ENCODE measurements around the gene C1orf198. TPM values are rescaled to one million over a fixed set of nuclear protein-coding genes. Genes with fewer than 3 reads are reported as not detected.

Gene C1orf198
- total and polyA plus RNA-seq, 2 experiments from 2014 or later: 76.2 to 123 TPM

GRCh38 chr1:230892018-230892491 lies 23.7 kb upstream of the C1orf198 start:
- in situ Hi-C loops (cut with MboI): no loop called here
- Histone ChIP-seq H3K4me2 (ENCODE audit: unreplicated experiment) (no peak overlapping the region), H3F3A (ENCODE audit: insufficient read depth) (peaks cover 5% of the 10 kb centered on the region; the same call in 1 of the 2 replicates), H3K9ac (no peak overlapping the region), H3K36me3 (ENCODE audit: low read depth) (no peaks in the 10 kb centered on the region), H4K20me1 (ENCODE audit: insufficient read depth) (no peaks in the 10 kb centered on the region), H3K27me3 (replicated peaks; ENCODE audit: insufficient read depth) (no peaks in the 10 kb centered on the region), H3K4me1 (ENCODE audit: insufficient read depth) (peaks cover 8% of the 10 kb centered on the region), H3K4me3 (no peak overlapping the region), H3K79me2 (ENCODE audit: insufficient read depth) (no peaks in the 10 kb centered on the region), H3K27ac (no peak overlapping the region), H3K9me2 (ENCODE audit: insufficient read depth) (no peaks in the 10 kb centered on the region), H2AFZ (peak overlapping the region; percentile 41), H3K9me3 (ENCODE audit: low read depth) (no peaks in the 10 kb centered on the region)
- DNase-seq: peak; percentile 9
- no peak for TF ChIP-seq EZH2phosphoT487 (IDR thresholded peaks at IDR 0.05; ENCODE audit: insufficient read depth, low read depth)
- TF ChIP-seq EZH2 (IDR thresholded peaks at IDR 0.05; ENCODE audit: insufficient read depth, poor library complexity, severe bottlenecking): no peak
- WGBS, 2 experiments (ENCODE audit: low coverage in 1 of 2, low lambda C conversion rate in 2 of 2, missing lambda C conversion rate in 2 of 2): 41 to 44% methylated on average over 6 of the region's 6 CpGs

- Histone ChIP-seq H3K9ac (no peak overlapping the region), H3K27me3 (replicated peaks; ENCODE audit: insufficient read depth) (no peaks in the 10 kb centered on the region), H3K4me3 (no peak overlapping the region), H3K9me3 (ENCODE audit: low read depth) (no peaks in the 10 kb centered on the region), H3F3A (ENCODE audit: insufficient read depth) (peaks cover 5% of the 10 kb centered on the region; the same call in 1 of the 2 replicates), H3K4me1 (ENCODE audit: insufficient read depth) (peaks cover 8% of the 10 kb centered on the region), H4K20me1 (ENCODE audit: insufficient read depth) (no peaks in the 10 kb centered on the region), H3K36me3 (ENCODE audit: low read depth) (no peaks in the 10 kb centered on the region), H3K79me2 (ENCODE audit: insufficient read depth) (no peaks in the 10 kb centered on the region), H2AFZ (peak overlapping the region; percentile 41), H3K4me2 (ENCODE audit: unreplicated experiment) (peak overlapping the region; percentile 35), H3K9me2 (ENCODE audit: insufficient read depth) (no peaks in the 10 kb centered on the region), H3K27ac (no peak overlapping the region)
- WGBS, 2 experiments (ENCODE audit: low coverage in 1 of 2, low lambda C conversion rate in 2 of 2, missing lambda C conversion rate in 2 of 2): 10 to 21% methylated on average over 2 of the region's 2 CpGs
- in situ Hi-C loops (cut with MboI): no loop called here
- TF ChIP-seq EZH2 (IDR thresholded peaks at IDR 0.05; ENCODE audit: insufficient read depth, poor library complexity, severe bottlenecking) (no peak), EZH2phosphoT487 (IDR thresholded peaks at IDR 0.05; ENCODE audit: insufficient read depth, low read depth) (no peak)
- DNase-seq: peak; percentile 63
Measured at GRCh38 chr1:230891413-230891812, 23.1 kb upstream of the C1orf198 start.

GRCh38 chr1:230884646-230885045 lies 16.3 kb upstream of the C1orf198 start:
- TF ChIP-seq EZH2phosphoT487 (IDR thresholded peaks at IDR 0.05; ENCODE audit: insufficient read depth, low read depth): no peak
- TF ChIP-seq EZH2 (IDR thresholded peaks at IDR 0.05; ENCODE audit: insufficient read depth, poor library complexity, severe bottlenecking): no peak
- in situ Hi-C loops (cut with MboI): no loop called here
- WGBS, 2 experiments (ENCODE audit: low coverage in 1 of 2, low lambda C conversion rate in 2 of 2, missing lambda C conversion rate in 2 of 2): 69 to 84% methylated on average over 2 of the region's 2 CpGs

GRCh38 chr1:230883967-230884366 lies 15.6 kb upstream of the C1orf198 start:
- no peak overlapping the region for H3K4me2 ChIP-seq (ENCODE audit: unreplicated experiment)
- 22 to 27% methylated on average over 4 of the region's 4 CpGs for WGBS, 2 experiments (ENCODE audit: low coverage in 1 of 2, low lambda C conversion rate in 2 of 2, missing lambda C conversion rate in 2 of 2)
- H3F3A ChIP-seq (ENCODE audit: insufficient read depth): peaks cover 3% of the 10 kb centered on the region
- TF ChIP-seq EZH2phosphoT487 (IDR thresholded peaks at IDR 0.05; ENCODE audit: insufficient read depth, low read depth) (no peak), EZH2 (IDR thresholded peaks at IDR 0.05; ENCODE audit: insufficient read depth, poor library complexity, severe bottlenecking) (no peak)
- no peaks in the 10 kb centered on the region for H3K9me2 ChIP-seq (ENCODE audit: insufficient read depth)
- H3K27ac ChIP-seq: no peak overlapping the region
- H2AFZ ChIP-seq: no peak overlapping the region
- H3K79me2 ChIP-seq (ENCODE audit: insufficient read depth): no peaks in the 10 kb centered on the region
- H4K20me1 ChIP-seq (ENCODE audit: insufficient read depth): no peaks in the 10 kb centered on the region
- no peaks in the 10 kb centered on the region for H3K27me3 ChIP-seq (replicated peaks; ENCODE audit: insufficient read depth)
- H3K4me1 ChIP-seq (ENCODE audit: insufficient read depth): peaks cover 4% of the 10 kb centered on the region
- no peaks in the 10 kb centered on the region for H3K36me3 ChIP-seq (ENCODE audit: low read depth)
- peak; percentile 45 for DNase-seq
- in situ Hi-C loops (cut with MboI): no loop called here
- H3K9ac ChIP-seq: no peak overlapping the region
- no peak overlapping the region for H3K4me3 ChIP-seq
- H3K9me3 ChIP-seq (ENCODE audit: low read depth): no peaks in the 10 kb centered on the region

More at GRCh38 chr1:230884646-230885045, 16.3 kb upstream of the C1orf198 start:
- H3K9ac ChIP-seq: no peak overlapping the region
- H3K9me2 ChIP-seq (ENCODE audit: insufficient read depth): no peaks in the 10 kb centered on the region
- no peaks in the 10 kb centered on the region for H3K36me3 ChIP-seq (ENCODE audit: low read depth)
- H2AFZ ChIP-seq: no peak overlapping the region
- no peaks in the 10 kb centered on the region for H3F3A ChIP-seq (ENCODE audit: insufficient read depth)
- H3K4me1 ChIP-seq (ENCODE audit: insufficient read depth): no peaks in the 10 kb centered on the region; the same call in 1 of the 2 replicates
- no peaks in the 10 kb centered on the region for H3K27me3 ChIP-seq (replicated peaks; ENCODE audit: insufficient read depth)
- no peak overlapping the region for H3K27ac ChIP-seq
- no peaks in the 10 kb centered on the region for H3K79me2 ChIP-seq (ENCODE audit: insufficient read depth)
- no peak overlapping the region for H3K4me2 ChIP-seq (ENCODE audit: unreplicated experiment)
- no peak overlapping the region for H3K4me3 ChIP-seq
- H4K20me1 ChIP-seq (ENCODE audit: insufficient read depth): no peaks in the 10 kb centered on the region
- H3K9me3 ChIP-seq (ENCODE audit: low read depth): no peaks in the 10 kb centered on the region
- no peak for DNase-seq

All from GM23248 (cell line).